Measurements from ENCODE around the gene SLX9.

DNA sequence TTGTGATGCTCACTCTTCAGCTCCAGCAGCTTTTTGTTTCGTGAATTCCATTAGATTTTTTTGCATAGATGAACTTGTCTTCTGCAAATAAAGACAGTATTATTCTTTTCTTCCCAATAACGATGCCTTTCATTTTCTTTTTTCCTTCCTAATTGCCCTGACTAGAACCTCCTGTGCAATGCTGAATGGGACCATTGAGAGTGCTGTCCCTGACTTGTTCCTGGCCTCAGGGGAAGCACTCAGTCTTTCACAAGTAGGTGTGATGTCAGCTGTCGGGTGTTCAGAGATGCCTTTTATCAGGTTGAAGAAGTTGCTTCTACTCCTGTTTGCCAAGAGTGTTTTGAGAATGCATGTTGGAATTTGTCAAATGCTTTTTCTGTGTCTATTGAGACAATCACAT, 70.3 kb downstream of the SLX9 start:
- TF ChIP-seq, protein P1, sequence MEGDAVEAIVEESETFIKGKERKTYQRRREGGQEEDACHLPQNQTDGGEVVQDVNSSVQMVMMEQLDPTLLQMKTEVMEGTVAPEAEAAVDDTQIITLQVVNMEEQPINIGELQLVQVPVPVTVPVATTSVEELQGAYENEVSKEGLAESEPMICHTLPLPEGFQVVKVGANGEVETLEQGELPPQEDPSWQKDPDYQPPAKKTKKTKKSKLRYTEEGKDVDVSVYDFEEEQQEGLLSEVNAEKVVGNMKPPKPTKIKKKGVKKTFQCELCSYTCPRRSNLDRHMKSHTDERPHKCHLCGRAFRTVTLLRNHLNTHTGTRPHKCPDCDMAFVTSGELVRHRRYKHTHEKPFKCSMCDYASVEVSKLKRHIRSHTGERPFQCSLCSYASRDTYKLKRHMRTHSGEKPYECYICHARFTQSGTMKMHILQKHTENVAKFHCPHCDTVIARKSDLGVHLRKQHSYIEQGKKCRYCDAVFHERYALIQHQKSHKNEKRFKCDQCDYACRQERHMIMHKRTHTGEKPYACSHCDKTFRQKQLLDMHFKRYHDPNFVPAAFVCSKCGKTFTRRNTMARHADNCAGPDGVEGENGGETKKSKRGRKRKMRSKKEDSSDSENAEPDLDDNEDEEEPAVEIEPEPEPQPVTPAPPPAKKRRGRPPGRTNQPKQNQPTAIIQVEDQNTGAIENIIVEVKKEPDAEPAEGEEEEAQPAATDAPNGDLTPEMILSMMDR (optimal IDR thresholded peaks at IDR 0.05 in 1 of 3, IDR thresholded peaks at IDR 0.05 in 1 of 3, conservative IDR thresholded peaks at IDR 0.05 in 1 of 3; ENCODE audit: extremely low read depth in 1 of 3, insufficient read depth in 2 of 3, low read length in 3 of 3): peak in 1 of 3 experiments; percentile 12
- TF ChIP-seq EZH2 (IDR thresholded peaks at IDR 0.05; ENCODE audit: low read length): no peak

All from keratinocyte (primary cell).